SIG-M5 treated with dmso at 0.1 percent for 504 hours (cell line): Measurements from ENCODE around the gene RAD23A.
"Not testable (repeated sequence)": the region's sequence is repeated elsewhere in the genome, so short reads cannot be mapped to it uniquely, and the experiment has no call there.

ENCODE experiments used
- DNase-seq: peaks from one replicate; lab custom pipeline; 2025; ENCODE audit not compliant: unreplicated experiment; lab: John Stamatoyannopoulos, UW

Gene RAD23A

DNA sequence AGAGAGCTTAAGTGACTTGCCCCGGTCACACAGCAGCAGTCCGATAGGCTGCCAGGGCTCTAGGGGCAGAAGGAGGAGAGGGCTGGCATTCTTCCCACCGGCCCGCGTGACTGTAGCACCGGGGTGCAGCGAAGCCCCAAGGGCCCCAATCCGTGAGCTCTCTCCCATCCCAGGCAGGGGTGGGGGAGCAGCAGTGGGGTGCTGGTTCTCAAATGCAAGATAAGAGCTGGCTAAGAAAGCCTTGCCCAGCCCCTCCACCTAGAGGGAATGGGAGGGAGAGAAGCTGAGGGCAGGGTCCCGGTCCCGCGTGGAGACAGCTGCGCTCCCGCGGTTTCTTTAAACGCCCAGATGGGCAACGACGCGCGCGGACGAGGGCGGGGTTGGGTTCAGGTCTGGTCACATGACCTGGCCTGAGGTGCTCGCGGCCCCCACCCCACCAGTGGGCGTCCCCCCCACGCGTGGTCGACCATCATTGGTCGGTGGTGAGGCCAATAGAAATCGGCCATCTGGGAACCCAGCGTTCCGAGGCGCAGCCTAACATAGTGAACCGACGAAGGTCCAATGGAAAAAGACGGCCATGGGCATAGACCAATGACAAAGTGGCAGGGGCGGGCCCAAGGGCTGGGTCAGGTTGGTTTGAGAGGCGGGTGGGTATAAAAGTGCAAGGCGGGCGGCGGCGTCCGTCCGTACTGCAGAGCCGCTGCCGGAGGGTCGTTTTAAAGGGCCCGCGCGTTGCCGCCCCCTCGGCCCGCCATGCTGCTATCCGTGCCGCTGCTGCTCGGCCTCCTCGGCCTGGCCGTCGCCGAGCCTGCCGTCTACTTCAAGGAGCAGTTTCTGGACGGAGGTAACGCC lies 7.5 kb upstream of the RAD23A start, which contains the start of gene CALR:
Gene CALR, plus strand, starts transcription at position 683 of the 852 bp plus-strand sequence. Its CDS starts 71 bp downstream, at position 754.
- peak; percentile 98 for DNase-seq

DNA sequence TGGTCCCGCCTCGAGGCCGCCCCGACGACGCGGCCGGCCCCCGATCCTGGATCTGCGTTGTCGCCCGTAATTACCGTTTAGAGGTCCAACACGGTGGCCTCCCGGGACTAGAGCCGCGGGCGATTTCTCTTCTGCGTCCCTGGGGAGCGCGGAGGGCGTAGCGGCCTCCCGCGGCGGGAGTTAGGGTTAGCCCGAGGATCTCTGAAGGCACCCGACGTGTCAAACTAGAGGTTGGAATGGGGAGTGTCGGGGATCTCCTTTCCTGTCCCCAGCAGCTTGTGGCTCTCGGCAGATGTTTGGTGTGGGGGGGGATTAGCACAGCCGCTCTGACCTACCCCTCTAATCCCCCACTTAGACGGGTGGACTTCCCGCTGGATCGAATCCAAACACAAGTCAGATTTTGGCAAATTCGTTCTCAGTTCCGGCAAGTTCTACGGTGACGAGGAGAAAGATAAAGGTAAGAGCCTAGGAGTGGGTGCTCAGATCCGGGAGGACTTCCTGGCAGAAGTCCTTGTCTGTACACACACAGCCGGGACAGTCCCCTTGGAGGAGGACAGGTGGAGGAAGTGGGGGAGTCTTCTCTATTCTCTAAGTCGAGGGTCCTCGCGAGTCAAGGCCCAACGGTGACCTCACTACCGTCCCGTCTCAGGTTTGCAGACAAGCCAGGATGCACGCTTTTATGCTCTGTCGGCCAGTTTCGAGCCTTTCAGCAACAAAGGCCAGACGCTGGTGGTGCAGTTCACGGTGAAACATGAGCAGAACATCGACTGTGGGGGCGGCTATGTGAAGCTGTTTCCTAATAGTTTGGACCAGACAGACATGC lies 6.7 kb upstream of the RAD23A start:
- DNase-seq: peak; percentile 56

DNA sequence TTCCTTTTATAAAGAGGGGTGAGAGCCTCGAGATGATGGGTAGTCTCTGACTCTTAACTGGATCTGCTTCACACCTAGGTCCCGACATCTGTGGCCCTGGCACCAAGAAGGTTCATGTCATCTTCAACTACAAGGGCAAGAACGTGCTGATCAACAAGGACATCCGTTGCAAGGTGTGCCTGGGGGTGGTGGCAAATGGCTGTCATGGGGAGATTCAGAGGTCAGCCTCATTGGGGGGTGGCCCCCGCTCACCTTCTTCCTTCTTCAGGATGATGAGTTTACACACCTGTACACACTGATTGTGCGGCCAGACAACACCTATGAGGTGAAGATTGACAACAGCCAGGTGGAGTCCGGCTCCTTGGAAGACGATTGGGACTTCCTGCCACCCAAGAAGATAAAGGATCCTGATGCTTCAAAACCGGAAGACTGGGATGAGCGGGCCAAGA lies 5.7 kb upstream of the RAD23A start:
- DNase-seq: no peak

DNA sequence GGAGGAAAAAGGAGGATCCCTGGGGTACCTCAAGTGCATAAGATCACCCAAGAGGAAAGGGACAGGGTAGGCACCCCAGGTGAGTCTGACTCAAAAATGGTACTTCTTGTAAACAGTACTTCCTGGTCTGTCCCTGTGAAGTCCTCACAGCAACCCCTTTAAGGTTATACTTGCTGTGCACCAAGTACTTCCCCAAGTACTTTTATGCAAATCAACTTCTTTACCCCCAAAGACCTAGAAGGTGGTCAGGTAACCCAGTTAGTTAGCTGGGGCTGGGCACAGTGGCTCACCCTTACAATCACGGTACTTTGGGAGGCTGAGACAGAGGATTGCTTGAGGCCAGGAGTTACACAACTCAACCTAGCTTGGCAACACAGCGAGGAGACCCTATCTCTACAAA lies 4.8 kb upstream of the RAD23A start:
- DNase-seq: no peak

DNA sequence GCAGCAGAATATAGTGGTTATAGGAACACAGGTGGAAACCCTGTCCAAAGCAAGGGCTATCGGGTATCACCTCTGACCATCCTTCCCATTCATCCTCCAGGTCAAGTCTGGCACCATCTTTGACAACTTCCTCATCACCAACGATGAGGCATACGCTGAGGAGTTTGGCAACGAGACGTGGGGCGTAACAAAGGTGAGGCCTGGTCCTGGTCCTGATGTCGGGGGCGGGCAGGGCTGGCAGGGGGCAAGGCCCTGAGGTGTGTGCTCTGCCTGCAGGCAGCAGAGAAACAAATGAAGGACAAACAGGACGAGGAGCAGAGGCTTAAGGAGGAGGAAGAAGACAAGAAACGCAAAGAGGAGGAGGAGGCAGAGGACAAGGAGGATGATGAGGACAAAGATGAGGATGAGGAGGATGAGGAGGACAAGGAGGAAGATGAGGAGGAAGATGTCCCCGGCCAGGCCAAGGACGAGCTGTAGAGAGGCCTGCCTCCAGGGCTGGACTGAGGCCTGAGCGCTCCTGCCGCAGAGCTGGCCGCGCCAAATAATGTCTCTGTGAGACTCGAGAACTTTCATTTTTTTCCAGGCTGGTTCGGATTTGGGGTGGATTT lies 2.1 kb upstream of the RAD23A start:
- DNase-seq: no peak

DNA sequence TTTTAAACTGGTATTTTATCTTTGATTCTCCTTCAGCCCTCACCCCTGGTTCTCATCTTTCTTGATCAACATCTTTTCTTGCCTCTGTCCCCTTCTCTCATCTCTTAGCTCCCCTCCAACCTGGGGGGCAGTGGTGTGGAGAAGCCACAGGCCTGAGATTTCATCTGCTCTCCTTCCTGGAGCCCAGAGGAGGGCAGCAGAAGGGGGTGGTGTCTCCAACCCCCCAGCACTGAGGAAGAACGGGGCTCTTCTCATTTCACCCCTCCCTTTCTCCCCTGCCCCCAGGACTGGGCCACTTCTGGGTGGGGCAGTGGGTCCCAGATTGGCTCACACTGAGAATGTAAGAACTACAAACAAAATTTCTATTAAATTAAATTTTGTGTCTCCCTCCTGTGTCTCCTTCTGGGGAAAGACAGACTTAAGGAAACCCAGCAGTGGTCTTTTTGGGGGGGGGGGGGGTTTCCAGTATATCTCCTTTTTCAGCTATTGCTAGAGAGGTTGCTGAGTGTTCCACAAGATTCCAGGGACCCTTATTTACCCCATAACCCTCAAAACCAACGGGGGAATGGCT lies 1.5 kb upstream of the RAD23A start:
- no peak for DNase-seq

DNA sequence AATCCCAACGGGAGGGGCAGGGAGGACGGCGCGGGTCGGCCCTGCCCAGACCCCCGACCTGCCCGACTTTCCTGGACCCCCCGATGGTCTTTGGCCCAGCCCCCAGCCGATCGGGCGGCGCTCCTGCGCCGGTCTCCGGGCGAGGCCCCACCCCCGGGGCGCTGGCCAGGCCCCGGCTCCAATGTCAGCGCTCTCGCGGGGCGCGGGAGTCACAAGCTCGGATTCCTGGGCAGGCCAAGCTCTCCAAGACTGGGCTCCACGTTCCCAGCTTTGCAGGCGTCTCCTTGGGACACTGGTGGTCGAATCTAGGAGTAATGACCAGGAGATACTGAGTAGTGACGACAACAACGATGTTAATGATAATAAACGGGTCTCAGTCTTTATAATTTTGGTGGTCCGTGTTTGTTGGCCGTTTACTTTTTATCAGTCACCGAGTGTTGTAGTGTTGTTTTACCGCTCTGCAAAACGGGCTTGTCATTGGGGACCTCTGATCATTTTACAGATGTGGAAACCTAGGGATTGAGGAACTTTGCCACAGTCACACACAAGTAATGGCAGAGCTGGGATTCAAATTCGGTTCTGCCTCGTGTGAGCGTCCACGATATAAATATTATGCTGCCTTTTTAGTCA lies 545 bp downstream of the RAD23A start:
- peak; percentile 65 for DNase-seq

DNA sequence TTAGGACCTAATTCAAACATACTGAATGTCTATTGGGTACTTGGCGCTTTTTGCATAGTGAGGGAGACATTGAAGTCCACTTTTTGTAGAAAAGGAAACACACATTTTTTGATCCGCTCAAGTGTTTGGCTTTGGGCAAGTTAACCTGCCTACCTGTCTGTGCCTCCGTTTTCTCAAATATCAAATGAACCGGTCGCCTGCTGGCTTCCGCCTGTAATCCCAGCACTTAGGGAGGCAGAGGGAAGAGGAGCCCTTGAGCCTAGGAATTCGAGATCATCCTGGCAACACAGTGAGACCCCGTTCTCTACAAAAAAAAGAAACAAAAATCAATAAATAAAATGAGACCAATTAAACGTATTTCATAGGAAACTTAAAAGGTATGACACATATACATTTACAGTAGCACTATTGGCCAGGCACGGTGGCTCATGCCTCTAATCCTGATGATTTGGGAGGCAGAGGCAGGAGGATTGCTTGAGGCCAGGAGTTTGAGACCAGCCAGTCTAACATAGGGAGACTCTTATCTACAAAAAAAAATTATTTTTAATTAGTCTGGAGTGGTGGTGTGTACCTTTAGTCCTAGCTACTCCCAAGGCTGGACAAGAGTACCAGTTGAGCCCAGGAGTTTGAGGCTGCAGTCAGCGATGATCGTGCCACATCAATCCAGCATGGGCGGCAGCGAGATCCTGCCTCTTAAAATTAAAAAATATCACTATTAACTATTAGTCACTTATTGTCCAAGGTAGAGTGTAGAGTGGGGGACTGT lies 1.3 kb downstream of the RAD23A start:
- DNase-seq: no peak

DNA sequence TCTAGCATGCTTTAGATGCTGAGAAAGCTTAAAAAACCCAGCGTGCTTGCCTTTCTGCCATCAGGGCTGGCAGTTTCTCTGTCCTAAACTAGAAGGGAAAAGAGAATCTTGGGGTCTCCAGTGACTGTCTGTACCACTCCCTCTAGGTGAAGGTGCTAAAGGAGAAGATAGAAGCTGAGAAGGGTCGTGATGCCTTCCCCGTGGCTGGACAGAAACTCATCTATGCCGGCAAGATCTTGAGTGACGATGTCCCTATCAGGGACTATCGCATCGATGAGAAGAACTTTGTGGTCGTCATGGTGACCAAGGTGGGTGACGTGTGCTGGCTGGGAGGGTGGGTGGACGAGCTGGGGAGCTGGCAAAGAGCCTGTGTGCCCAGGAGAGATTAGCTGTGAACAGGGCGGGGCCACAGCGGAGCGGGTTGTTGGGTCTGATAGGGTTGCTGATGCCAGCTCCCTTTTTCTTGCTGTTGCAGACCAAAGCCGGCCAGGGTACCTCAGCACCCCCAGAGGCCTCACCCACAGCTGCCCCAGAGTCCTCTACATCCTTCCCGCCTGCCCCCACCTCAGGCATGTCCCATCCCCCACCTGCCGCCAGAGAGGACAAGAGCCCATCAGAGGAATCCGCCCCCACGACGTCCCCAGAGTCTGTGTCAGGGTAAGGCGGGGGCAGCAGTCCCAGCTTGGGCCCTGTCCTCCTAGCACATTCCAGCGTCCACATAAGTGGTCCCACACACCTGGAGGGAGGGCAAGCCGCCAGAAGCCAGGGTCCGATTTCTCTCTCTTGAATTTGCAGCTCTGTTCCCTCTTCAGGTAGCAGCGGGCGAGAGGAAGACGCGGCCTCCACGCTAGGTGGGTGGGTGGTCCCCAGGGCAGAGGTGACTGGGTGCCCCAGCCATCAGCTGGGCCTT lies 2.3 kb downstream of the RAD23A start:
- DNase-seq: no peak

DNA sequence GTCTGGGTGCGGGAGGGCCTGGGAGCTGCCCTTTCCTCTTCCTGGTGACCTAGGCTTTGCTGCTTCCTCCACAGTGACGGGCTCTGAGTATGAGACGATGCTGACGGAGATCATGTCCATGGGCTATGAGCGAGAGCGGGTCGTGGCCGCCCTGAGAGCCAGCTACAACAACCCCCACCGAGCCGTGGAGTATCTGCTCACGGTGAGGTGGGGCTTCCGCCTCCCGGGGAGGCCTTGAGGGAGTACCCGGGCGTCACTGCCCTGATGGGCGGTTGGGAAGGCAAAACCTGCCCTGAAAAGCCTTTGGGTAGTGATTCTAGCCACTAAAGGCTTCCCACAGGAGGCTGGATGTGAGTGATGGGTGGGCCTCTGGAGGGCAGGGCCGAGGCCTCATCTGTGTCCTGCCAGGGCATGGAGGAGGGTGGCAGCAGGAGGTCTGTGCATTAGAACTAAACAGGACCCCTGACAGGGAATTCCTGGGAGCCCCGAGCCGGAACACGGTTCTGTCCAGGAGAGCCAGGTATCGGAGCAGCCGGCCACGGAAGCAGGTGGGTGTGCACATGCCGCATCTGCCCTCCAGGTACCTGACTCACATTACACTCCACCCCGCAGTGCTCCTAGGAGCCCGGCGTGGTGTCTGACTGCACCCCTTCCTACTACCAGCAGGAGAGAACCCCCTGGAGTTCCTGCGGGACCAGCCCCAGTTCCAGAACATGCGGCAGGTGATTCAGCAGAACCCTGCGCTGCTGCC lies 3.1 kb downstream of the RAD23A start:
- no peak for DNase-seq

DNA sequence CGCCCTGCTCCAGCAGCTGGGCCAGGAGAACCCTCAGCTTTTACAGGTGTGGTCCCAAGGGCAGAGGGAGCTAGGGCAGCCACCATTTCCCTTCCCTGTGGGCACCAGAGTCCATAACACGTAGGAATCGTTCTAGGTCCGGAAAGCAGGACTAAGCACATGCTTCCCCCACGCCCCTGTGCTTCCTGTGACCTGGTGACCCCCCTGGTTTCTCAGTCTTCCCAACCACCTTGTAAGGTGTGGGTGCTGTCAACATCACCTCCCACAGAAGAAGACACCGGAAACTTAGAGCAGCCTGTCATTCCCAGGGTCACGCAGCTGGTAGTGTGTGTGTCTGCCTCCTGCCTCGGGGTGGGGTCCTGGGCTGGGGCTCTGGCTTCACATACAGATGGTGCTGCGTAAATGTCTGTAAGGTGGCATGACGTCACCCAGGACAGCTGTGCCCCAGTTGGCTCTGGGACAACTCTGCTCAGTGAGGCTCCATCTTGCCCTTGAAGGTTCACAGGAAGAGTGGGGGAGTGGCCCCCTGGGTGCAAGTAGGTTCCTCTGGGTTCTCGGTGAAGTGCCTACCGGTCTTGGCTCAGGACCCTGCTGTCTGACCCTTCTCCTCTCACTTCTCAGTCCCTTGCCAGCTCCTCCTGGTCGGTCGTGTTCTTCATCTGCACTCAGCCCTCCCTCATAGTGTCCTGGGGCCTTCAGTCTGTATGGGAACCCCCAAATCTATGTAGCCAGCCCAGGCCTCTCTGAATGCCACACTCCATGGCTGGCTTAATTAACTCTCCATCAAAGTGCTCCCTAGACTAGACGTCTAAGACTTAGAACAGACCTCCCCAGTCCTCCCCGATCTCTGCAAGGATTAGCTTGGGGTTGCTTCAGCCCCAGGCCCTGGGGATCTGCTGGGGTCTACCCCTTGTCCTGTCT lies 4.0 kb downstream of the RAD23A start:
- DNase-seq: no peak

DNA sequence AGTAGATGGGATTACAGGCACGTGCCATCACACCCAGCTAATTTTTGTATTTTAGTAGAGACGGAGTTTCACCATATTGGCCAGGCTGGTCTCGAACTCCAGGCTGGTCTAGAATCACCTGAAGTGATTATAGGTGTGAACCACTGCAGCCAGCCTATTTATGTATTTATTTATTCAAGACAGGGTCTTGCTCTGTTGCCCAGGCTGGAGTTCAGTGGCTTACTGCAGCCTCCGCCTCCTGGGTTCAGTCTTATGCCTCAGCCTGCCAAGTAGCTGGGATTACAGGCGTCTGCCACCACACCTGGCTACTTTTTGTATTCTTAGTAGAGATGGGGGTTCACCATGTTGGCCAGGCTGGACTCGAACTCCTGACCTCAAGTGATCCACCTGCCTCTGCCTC lies 6.4 kb downstream of the RAD23A start:
- not testable (repeated sequence) for DNase-seq

DNA sequence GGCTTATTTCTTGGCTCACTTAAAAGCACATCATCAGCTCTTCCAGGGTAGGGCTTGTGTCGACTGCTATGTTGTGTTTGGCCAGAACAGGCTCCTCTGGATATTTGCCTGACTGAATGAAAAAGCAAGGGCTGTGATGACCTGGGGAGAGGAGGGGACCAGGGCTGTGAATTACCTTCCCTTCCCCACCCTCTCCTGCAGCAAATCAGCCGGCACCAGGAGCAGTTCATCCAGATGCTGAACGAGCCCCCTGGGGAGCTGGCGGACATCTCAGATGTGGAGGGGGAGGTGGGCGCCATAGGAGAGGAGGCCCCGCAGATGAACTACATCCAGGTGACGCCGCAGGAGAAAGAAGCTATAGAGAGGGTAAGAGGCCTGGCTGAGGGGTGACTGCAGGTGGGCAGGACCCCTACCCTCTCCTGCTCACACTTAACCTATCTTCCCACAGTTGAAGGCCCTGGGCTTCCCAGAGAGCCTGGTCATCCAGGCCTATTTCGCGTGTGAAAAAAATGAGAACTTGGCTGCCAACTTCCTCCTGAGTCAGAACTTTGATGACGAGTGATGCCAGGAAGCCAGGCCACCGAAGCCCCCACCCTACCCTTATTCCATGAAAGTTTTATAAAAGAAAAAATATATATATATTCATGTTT lies 7.0 kb downstream of the RAD23A start:
- DNase-seq: no peak

DNA sequence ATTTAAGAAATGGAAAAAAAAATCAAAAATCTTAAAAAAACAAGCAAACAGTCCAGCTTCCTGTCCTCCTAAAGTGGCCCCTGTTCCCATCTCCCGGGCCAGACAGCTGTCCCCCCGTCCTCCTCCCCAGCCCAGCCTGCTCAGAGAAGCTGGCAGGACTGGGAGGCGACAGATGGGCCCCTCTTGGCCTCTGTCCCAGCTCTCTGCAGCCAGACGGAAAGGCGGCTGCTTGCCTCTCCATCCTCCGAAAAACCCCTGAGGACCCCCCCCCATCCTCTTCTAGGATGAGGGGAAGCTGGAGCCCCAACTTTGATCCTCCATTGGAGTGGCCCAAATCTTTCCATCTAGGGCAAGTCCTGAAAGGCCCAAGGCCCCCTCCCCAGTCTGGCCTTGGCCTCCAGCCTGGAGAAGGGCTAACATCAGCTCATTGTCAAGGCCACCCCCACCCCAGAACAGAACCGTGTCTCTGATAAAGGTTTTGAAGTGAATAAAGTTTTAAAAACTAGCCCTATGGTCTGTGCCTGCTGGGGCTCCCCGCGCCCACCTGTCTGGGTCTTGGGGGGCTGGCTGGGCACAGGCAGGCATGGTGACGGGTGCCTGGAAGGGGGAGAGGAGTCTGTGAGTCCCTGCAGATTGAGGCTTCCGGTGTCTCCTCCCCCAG lies 7.6 kb downstream of the RAD23A start:
- DNase-seq: no peak

DNA sequence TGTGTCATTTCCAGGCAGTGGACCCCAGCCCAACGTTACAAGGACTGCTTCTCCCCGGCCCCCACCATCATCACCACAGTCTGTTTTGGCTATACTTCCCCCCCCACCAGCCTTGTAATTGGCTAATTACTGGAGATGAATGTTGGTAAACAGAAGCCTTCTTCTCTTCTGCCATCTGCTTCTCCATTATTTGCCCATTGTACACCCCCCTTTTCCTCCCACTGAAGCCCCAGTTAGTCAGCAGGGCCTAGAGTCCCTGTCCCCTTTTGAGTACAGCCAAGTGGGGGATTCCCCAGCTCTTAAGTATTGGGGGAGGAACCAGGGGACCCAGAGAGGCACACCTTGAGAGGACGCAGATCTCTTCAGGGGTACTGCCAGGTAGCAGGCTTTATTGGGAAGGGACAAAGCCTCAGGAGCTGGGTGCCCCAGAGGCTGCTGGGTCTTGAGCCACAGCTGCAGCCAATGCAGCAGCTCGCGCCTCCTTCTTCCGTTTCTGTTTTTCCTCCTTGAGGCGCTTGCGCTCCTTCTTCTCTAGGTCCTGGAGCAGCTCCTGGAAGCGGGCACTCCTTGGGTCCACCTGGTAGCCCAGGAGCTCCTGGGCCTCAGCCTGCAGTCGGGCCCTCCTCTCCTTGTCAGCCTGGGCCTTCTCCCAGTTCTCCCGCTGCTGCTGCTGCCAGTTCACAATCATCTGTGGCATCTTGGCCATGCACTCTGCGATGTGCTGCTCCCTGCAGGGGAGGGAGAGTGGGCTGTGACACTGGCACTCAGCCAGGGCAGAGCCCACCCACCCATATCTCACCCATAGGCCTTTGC lies 8.3 kb downstream of the RAD23A start:
- no peak for DNase-seq
